Gastrocnemius medialis (tissue), 4 donors: ENCODE data around the gene ZNF536.

Experiments used
- POLR2A ChIP-seq, 2 donors: fragments of 450-650 bp; IDR thresholded peaks; one replicate each; pipeline ENCODE4 v1.6.1; 2017; ENCODE audit warnings: antibody characterized with exemption in 2 of 2, mild to moderate bottlenecking in 2 of 2, moderate library complexity in 2 of 2
- TF ChIP-seq, protein P1 (sequence below), 5 experiments: fragments of 450-650 bp in 3 of 5; fragments of 200-600 bp in 2 of 5; sonication (generic) in 2 of 5; IDR thresholded peaks in 4 of 5; conservative IDR thresholded peaks in 1 of 5; 1 replicate in 4 of 5; 2 replicates in 1 of 5; pipeline ENCODE4 v1.5.1; 2016 to 2019; ENCODE audit warnings: antibody characterized with exemption in 5 of 5, mild to moderate bottlenecking in 3 of 5, moderate library complexity in 3 of 5

DNA sequence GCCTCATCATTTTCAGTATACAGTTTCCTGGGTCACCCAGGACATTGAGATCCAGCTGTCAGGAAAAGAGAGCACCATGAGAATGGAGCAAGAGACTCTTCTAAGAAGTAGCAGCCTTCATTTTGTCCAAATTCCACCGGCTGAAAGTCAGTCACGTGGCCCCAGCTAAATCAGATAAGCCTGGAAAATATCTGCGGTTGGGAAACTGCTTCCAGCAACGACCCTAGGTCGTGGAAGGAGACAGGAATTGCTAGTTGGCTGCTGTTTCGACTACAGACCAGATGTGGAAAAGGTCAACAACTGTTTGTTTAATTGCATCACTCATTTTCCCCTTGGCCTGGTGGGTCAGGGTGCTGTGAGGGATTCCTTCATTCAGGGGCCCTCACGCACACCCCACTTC, 107.0 kb downstream of the ZNF536 start:
- TF ChIP-seq POLR2A (IDR thresholded peaks at IDR 0.05) = no peak
- TF ChIP-seq, protein P1, sequence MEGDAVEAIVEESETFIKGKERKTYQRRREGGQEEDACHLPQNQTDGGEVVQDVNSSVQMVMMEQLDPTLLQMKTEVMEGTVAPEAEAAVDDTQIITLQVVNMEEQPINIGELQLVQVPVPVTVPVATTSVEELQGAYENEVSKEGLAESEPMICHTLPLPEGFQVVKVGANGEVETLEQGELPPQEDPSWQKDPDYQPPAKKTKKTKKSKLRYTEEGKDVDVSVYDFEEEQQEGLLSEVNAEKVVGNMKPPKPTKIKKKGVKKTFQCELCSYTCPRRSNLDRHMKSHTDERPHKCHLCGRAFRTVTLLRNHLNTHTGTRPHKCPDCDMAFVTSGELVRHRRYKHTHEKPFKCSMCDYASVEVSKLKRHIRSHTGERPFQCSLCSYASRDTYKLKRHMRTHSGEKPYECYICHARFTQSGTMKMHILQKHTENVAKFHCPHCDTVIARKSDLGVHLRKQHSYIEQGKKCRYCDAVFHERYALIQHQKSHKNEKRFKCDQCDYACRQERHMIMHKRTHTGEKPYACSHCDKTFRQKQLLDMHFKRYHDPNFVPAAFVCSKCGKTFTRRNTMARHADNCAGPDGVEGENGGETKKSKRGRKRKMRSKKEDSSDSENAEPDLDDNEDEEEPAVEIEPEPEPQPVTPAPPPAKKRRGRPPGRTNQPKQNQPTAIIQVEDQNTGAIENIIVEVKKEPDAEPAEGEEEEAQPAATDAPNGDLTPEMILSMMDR (IDR thresholded peaks at IDR 0.05 in 4 of 5, conservative IDR thresholded peaks at IDR 0.05 in 1 of 5) = no peak
